NAMALWA (cell line): ENCODE measurements around the gene LCE2B.

Source experiments
- DNase-seq: peaks from one replicate; pipeline ENCODE4 v3.0.0-alpha.2; 2015; ENCODE audit warnings: low spot score

The LCE2B gene

GRCh38 chr1:152735648-152736047 lies 49.7 kb downstream of the LCE2B start:
- peak; percentile 28 for DNase-seq
